HCEC 1CT (cell line): ENCODE results near the gene RBM15.
A peak's percentile ranks its signal among the peaks of the same experiment; 100 is the strongest.

Experiments used
- DNase-seq: peaks from one replicate; pipeline ENCODE4 v3.0.0-alpha.2; 2017

Gene RBM15

GRCh38 chr1:110321846-110322245, 17.3 kb upstream of the RBM15 start:
- DNase-seq: no peak

- no peak for DNase-seq
Measured at GRCh38 chr1:110324667-110325066, 14.5 kb upstream of the RBM15 start.

- no peak for DNase-seq
Measured at GRCh38 chr1:110326826-110327225, 12.4 kb upstream of the RBM15 start.

- no peak for DNase-seq
Measured at GRCh38 chr1:110328274-110328673, 10.9 kb upstream of the RBM15 start.

- DNase-seq: no peak
Measured at GRCh38 chr1:110328700-110329099, 10.5 kb upstream of the RBM15 start.

GRCh38 chr1:110335265-110335664, 3.9 kb upstream of the RBM15 start:
- no peak for DNase-seq

GRCh38 chr1:110336300-110337039, 2.7 kb upstream of the RBM15 start:
- DNase-seq: no peak

- DNase-seq: no peak
Measured at GRCh38 chr1:110337704-110338308, 1.4 kb upstream of the RBM15 start.

GRCh38 chr1:110338309-110338885, 780 bp upstream of the RBM15 start:
- DNase-seq: peak; percentile 83

GRCh38 chr1:110339407-110340206, 430 bp downstream of the RBM15 start:
- DNase-seq: peak; percentile 47

GRCh38 chr1:110340207-110340468, 961 bp downstream of the RBM15 start:
- no peak for DNase-seq

GRCh38 chr1:110341146-110341871, 2.1 kb downstream of the RBM15 start:
- DNase-seq: no peak

- no peak for DNase-seq
Measured at GRCh38 chr1:110341872-110342331, 2.7 kb downstream of the RBM15 start.

- DNase-seq: no peak
Measured at GRCh38 chr1:110343249-110343648, 4.1 kb downstream of the RBM15 start.

- DNase-seq: no peak
Measured at GRCh38 chr1:110344152-110344551, 5.0 kb downstream of the RBM15 start.

GRCh38 chr1:110345480-110345879, 6.3 kb downstream of the RBM15 start:
- DNase-seq: no peak

- DNase-seq: no peak
Measured at GRCh38 chr1:110346690-110347089, 7.5 kb downstream of the RBM15 start.

GRCh38 chr1:110347182-110347893, 8.2 kb downstream of the RBM15 start:
- DNase-seq: no peak

GRCh38 chr1:110348050-110348449, 8.9 kb downstream of the RBM15 start:
- DNase-seq: no peak

GRCh38 chr1:110348771-110349170, 9.6 kb downstream of the RBM15 start:
- no peak for DNase-seq

GRCh38 chr1:110350360-110350759, 11.2 kb downstream of the RBM15 start:
- DNase-seq: no peak

- no peak for DNase-seq
Measured at GRCh38 chr1:110355321-110355720, 16.1 kb downstream of the RBM15 start.
